Cardiac atrium fibroblast (primary cell): ENCODE measurements around the gene PGLYRP2. TPM values are rescaled to one million over a fixed set of nuclear protein-coding genes. Genes with fewer than 3 reads are reported as not detected.

ENCODE experiments used
- total RNA-seq: library from RNA; depleted of rRNA; stranded (reverse); fragments of >200 nt; gene quantifications from 2 replicates; pipeline ENCODE4 v1.2.3, GENCODE V29; 2015

PGLYRP2 gene
- total RNA-seq = not detected in 2 replicates

DNA sequence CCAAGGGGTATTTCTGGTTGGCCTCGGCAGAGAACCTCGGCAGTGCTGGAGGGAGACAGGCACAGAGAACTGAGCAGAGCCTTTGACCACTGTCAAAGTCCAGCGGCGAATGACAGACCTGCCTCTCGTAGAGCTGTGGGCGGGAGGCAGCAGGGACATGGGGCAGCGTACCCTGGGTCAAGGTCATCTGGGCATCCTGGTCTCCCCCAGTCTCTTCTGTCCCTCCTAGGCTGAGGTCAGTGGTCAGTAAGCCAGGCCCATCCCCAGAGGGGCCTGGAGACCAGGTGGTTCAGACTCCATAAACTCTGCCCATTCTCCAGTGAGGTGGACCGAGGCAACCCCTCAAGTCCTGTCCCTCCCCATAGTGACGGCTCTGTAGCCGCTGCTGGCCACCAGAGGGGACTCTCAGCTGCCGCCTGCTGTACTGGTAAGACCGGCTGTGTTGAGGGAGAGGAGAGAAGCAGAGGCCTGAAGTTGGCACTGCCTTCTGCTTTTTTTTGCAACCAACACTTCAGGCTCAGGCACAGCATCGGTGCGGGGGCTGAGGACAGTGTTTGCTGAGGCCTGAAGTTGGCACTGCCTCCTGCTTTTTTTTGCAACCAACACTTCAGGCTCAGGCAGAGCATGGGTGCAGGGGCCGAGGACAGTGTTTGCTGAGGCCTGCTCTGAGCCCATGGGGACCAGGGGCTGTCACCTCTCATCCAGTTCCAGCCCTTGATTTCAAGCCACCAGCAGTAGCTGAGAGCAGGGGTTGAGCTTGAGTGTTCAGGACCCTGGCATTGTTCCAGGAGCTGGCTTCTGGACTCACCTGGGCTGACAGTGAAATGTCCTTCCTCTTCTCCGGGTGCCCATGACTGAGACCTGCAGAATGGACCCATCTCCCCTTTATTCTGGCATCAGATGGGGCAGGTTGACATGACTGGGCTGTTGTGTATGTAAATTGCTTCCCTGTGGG is at the start of gene PGLYRP2:
Gene PGLYRP2, minus strand, starts transcription at position 111 of the 955 bp plus-strand sequence. CDS start 130 bp downstream, outside the sequence.

DNA sequence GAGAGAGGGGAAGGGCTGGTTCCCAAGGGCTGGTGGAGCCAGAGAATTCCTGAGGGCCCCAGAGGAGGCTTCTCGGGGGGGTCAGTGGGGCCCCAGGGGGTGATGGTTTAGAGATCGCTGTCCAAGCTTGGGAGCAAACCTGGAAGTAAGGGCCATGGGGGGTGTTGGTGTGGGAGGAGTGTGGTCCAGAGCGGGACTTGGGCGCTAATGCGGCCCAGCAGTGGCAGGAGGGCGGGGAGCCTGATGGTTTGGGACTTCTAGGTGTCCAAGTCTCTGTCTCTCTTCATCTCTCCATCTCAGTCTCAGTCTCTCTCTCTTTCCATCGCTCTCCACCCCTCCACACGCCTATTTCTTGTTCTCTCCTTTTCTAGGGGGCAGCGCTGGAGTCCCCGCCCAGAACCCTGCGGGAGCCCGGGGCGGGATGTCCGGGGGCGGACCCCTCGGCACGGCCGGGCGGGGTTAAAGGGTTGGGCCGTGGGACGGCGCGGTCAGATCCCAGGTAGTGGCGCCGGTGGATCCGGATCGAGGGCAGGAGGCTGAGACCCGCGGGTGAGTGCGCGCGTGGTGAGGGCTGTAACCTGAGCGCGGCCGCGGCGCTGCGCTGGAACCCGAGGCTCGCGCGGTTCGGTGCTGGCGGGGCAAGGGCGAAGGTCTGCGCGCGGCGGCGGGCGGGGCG is 28.9 kb upstream of the PGLYRP2 start, which contains the start of gene CYP4F22:
Gene CYP4F22, plus strand, starts transcription at position 491 of the 676 bp plus-strand sequence. CDS start 16,812 bp downstream, outside the sequence.

DNA sequence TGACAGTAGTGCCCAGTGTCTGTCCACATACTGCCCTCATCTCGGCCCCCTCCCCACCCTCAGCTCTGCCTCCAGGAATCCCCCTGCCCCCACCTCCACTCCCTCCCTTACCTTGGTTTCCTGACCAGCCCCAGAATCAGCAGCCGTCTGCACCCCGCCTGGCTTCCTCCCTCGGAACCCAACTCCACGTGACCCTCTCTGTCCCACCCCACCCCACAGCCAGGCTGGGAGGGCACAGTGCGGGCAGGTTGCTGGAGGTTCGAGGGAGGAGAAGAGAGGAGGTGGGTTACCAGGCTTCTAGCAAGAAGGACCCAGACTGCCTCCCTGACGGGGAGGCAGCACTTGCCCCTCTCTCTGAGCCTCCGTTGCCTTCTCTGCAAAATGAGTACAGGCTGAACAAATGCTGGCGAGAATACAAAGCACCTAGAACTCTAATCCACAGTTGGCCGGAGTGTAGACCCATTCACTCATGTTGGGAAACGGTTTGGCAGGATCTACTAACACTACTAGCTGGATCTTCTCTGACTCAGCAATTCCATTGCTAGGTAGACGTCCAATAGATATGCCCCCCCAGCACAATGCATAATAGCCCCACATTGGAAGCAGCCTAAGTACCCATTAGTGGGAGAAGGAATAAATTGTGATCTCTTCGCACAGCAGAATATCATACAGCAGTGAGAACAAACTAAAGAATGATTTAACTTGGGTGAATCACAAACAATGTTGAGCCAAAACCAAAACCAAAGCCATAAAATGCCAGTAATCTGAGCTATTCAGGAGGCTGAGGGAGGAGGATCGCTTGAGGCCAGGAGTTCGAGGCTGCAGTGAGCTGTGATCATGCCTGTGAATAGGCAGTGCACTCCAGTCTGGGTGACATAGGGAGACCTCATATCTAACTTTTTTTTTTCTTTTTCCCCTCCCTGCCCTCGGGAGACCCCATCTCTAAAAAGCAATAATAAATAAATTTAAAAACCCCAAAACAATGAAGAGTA is 14.6 kb downstream of the PGLYRP2 start, which contains the start of gene RASAL3:
Gene RASAL3, minus strand, starts transcription at position 151 of the 992 bp plus-strand sequence. CDS start 186 bp downstream, outside the sequence.

DNA sequence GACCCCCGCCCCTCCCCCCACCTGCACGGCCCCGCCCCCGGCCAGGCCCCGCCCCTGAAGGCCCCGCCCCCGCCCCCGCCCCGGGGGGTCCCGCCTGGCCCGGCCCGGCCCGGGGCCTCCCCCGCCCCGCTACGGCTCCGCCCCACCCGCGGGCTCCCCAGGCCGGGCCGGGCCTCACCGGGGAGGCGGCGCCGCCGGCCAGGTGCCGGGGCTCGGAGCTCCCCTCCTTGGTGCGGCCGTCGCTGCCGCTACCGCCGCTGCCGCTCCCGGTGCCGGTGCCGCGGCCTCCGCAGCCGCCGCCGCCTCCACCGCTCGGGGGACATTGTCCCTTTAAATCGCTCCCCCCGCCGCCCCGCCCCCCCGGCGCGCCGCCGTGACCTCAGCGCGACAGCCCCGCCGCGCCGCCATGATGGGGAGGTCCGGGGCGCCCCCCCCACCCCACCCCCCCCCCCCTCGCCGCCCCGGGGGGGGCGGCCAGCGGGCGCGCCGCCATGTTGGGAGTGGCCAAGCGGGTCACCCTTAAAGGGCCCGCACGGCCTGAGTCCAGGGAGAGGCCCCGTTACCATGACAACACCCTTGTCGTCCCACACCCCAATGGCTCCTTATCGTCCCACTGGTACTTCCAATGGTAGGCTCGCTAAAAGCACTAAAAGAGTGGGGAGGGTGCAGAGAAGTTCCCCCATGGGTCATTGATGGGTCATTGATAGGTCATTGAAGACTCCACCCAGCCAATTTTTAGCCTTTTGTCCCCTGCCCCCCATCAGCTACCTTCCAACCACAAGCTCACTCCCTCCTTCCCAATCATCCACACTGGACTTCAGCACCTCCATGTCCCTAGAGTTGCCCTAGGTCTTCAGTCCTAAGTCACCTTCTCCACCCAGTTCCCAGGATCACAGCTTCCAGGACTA is 29.4 kb downstream of the PGLYRP2 start, which contains the start of gene WIZ:
Gene WIZ, minus strand, starts transcription at position 337 of the 908 bp plus-strand sequence. CDS start 1,649 bp downstream, outside the sequence.

Other genes with a start within 250 kb of the PGLYRP2 start
- gene EPHX3, start 247.1 kb downstream of the PGLYRP2 start, total RNA-seq = not detected in 2 replicates
- gene BRD4, start 147.0 kb downstream of the PGLYRP2 start, total RNA-seq = 12.8 and 18.6 TPM in 2 replicates
- gene AKAP8, start 99.7 kb downstream of the PGLYRP2 start, total RNA-seq = 10.7 and 12.6 TPM in 2 replicates
- gene AKAP8L, start 60.5 kb downstream of the PGLYRP2 start, total RNA-seq = 47.8 and 68.0 TPM in 2 replicates
- 27.5 and 34.1 TPM in 2 replicates for gene WIZ, start 29.5 kb downstream of the PGLYRP2 start, total RNA-seq
- gene RASAL3, start 15.0 kb downstream of the PGLYRP2 start, total RNA-seq = 0.16 TPM in 1 of 2 replicates, not detected in the other
- gene CYP4F22, start 29.0 kb upstream of the PGLYRP2 start, total RNA-seq = not detected in 2 replicates
- gene CYP4F8, start 135.7 kb upstream of the PGLYRP2 start, total RNA-seq = not detected in 2 replicates
- not detected in 2 replicates for gene CYP4F3, start 161.4 kb upstream of the PGLYRP2 start, total RNA-seq
- gene CYP4F12, start 193.6 kb upstream of the PGLYRP2 start, total RNA-seq = not detected in 2 replicates
- gene OR10H2, start 248.5 kb upstream of the PGLYRP2 start, total RNA-seq = not detected in 2 replicates